Measurements from ENCODE around the gene LSAMP.

- TF ChIP-seq CTCF (IDR thresholded peaks at IDR 0.05) (no peak), POLR2AphosphoS5 (IDR thresholded peaks at IDR 0.05) (no peak), POLR2A (IDR thresholded peaks at IDR 0.05) (no peak), EP300 (IDR thresholded peaks at IDR 0.05) (no peak)
These were observed 392.3 kb downstream of the LSAMP start for GRCh38 chr3:116053017-116053416.
